ENCODE measurements around the gene CLEC16A.

CLEC16A gene

DNA sequence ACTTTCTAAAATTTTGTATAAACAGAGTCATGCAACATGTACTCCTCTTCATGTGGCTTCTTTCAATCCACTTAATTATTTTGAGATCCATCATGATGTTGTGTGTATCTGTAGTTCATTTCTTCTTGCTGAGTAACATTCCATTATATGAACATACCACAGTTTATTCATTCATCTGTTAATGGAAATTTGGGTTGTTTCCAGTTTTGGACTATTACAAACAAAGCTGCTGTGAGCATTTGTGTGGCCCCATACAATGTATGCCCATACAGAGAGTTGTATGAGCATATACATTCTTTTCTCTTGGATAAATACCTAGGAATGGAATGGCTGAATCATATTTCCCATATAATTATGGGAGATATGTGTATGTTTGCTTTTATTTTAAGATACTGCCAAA lies 85.6 kb downstream of the CLEC16A start:
- Histone ChIP-seq H4K5ac (ENCODE audit: low read length) (no peak overlapping the region), H3K79me1 (ENCODE audit: low read length) (peaks cover 2% of the 10 kb centered on the region)
- no peak for DNase-seq

DNA sequence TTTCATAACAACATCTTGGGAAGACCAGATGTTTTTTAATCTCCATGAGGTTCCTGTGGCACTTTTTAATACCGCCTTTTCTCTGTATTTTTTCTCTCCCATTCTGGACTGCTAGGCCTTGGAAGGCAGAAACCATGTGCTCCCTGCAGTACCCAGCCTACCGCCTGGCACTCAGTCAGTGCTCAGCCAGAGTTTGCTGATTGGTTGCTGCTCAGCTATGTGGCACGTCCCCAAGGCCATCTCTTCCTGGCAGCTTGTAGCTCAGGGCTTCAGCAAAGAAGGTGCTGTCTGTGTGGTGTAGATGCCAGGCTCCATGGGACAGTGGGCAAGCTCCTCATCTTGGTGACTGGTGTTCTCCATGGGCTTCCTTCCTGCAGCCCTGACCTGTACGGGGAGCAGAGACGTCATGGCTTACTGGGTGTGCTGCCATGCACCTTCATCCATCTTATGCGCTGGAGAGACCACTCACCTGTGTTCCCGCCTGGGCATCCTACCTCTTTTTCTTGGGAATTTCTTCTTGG lies 86.7 kb downstream of the CLEC16A start:
- Histone ChIP-seq H3K9ac (ENCODE audit: low read length) (no peak overlapping the region), H3K27me3 (ENCODE audit: insufficient read depth, low read length, poor library complexity) (no peaks in the 10 kb centered on the region), H3K18ac (ENCODE audit: low read length) (no peak overlapping the region), H2BK15ac (replicated peaks; ENCODE audit: low read depth) (no peak overlapping the region), H3K36me3 (ENCODE audit: control insufficient read depth, insufficient read depth, low read length) (no peaks in the 10 kb centered on the region), H3K56ac (ENCODE audit: low read length) (peak overlapping the region; percentile 68), H2BK120ac (ENCODE audit: low read depth, low read length) (no peak overlapping the region), H2AK5ac (ENCODE audit: low read length) (peak overlapping the region; percentile 93), H4K5ac (ENCODE audit: low read length) (no peak overlapping the region), H3K4me1 (ENCODE audit: control insufficient read depth, low read depth, low read length) (peaks cover 19% of the 10 kb centered on the region), H2BK5ac (ENCODE audit: low read length) (peak overlapping the region; percentile 83), H4K8ac (ENCODE audit: low read depth, low read length) (no peak overlapping the region), H3K4me2 (ENCODE audit: low read length) (no peak overlapping the region), H3K79me2 (ENCODE audit: control insufficient read depth, insufficient read depth, low read length) (no peaks in the 10 kb centered on the region), H3K23ac (ENCODE audit: low read length) (no peak overlapping the region), H3K4ac (ENCODE audit: low read depth, low read length) (no peak overlapping the region), H3K79me1 (ENCODE audit: low read length) (peaks cover 3% of the 10 kb centered on the region), H3K27ac (ENCODE audit: low read depth, low read length) (no peak overlapping the region), H3K4me3 (ENCODE audit: low read length) (no peak overlapping the region)
- no peak for DNase-seq
- no CpG with 5 or more reads among the region's 7 CpGs for WGBS (ENCODE audit: extremely low coverage, insufficient coverage, low lambda C conversion rate)

More for the DNA sequence above, 85.6 kb downstream of the CLEC16A start:
- Histone ChIP-seq H4K8ac (ENCODE audit: low read depth, low read length) (no peak overlapping the region), H2AK5ac (ENCODE audit: low read length) (no peak overlapping the region), H3K4me1 (ENCODE audit: control insufficient read depth, low read depth, low read length) (peaks cover 19% of the 10 kb centered on the region), H3K23ac (ENCODE audit: low read length) (no peak overlapping the region), H3K36me3 (ENCODE audit: control insufficient read depth, insufficient read depth, low read length) (no peaks in the 10 kb centered on the region), H3K27ac (ENCODE audit: low read depth, low read length) (no peak overlapping the region), H2BK15ac (replicated peaks; ENCODE audit: low read depth) (no peak overlapping the region), H3K18ac (ENCODE audit: low read length) (no peak overlapping the region), H2BK120ac (ENCODE audit: low read depth, low read length) (no peak overlapping the region), H2BK5ac (ENCODE audit: low read length) (no peak overlapping the region), H3K4ac (ENCODE audit: low read depth, low read length) (no peak overlapping the region), H3K4me3 (ENCODE audit: low read length) (no peak overlapping the region), H3K79me2 (ENCODE audit: control insufficient read depth, insufficient read depth, low read length) (no peaks in the 10 kb centered on the region), H3K9ac (ENCODE audit: low read length) (no peak overlapping the region), H3K27me3 (ENCODE audit: insufficient read depth, low read length, poor library complexity) (no peaks in the 10 kb centered on the region), H3K56ac (ENCODE audit: low read length) (no peak overlapping the region), H3K4me2 (ENCODE audit: low read length) (no peak overlapping the region)

DNA sequence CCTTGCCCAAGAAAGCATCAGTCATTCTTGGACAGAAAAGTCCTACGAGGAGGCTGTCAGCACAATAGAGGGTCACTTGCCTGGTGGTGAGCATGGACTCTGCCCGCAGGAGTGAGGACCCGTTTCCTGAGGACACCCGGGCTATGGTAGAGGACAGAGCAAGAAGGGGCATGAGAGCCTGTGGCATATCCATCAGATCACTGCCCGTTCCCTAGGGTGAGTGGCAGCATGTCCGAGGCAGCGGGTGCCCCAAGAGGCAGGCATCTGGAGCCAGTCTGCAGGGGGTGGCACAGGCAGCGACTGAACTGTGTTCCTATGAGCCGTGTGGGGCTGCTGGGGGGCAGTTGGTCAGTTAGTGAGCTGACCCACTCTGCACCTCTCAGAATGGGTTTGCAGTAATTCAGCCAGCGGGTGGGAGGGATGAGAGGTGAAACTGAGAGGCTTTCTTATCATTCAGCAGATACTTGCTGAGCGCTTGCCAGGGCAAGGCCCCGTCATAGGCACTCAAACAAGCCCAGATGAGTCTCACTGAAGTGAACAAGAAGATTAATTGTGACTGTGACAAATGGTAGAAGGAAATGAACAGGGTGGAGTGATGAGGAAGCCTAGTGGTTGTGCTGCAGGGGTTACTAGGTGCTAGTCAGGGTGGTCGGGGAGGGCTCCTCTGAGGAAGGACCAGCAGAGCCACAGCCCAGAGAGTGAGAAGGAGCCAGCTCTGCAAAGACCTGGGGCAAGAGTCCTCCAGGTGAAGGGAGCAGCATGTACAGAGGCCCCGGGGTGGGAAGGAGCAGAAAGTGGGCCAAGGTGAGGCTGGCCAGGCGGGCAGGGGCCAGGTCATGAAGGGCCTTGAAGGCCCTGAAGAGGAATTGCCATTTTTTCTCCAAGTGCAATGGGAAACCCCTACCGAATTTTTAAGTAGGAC lies 87.9 kb downstream of the CLEC16A start:
- Histone ChIP-seq H3K27ac (ENCODE audit: low read depth, low read length) (peak overlapping the region; percentile 98), H4K8ac (ENCODE audit: low read depth, low read length) (no peak overlapping the region), H3K4me3 (ENCODE audit: low read length) (no peak overlapping the region), H2BK15ac (replicated peaks; ENCODE audit: low read depth) (no peak overlapping the region), H3K36me3 (ENCODE audit: control insufficient read depth, insufficient read depth, low read length) (no peaks in the 10 kb centered on the region), H3K23ac (ENCODE audit: low read length) (peak overlapping the region; percentile 19), H3K56ac (ENCODE audit: low read length) (peak overlapping the region; percentile 85), H3K79me2 (ENCODE audit: control insufficient read depth, insufficient read depth, low read length) (no peaks in the 10 kb centered on the region), H2BK120ac (ENCODE audit: low read depth, low read length) (peak overlapping the region; percentile 74), H2BK5ac (ENCODE audit: low read length) (peak overlapping the region; percentile 100), H3K4ac (ENCODE audit: low read depth, low read length) (peak overlapping the region; percentile 89), H3K4me1 (ENCODE audit: control insufficient read depth, low read depth, low read length) (peaks cover 19% of the 10 kb centered on the region), H3K18ac (ENCODE audit: low read length) (peak overlapping the region; percentile 89), H3K9ac (ENCODE audit: low read length) (peak overlapping the region; percentile 70), H2AK5ac (ENCODE audit: low read length) (peak overlapping the region; percentile 55), H3K79me1 (ENCODE audit: low read length) (peaks cover 3% of the 10 kb centered on the region), H4K5ac (ENCODE audit: low read length) (peak overlapping the region; percentile 10), H3K27me3 (ENCODE audit: insufficient read depth, low read length, poor library complexity) (no peaks in the 10 kb centered on the region), H3K4me2 (ENCODE audit: low read length) (peak overlapping the region; percentile 7)
- WGBS (ENCODE audit: extremely low coverage, insufficient coverage, low lambda C conversion rate), result no CpG with 5 or more reads among the region's 16 CpGs
- DNase-seq, result peak; percentile 81

DNA sequence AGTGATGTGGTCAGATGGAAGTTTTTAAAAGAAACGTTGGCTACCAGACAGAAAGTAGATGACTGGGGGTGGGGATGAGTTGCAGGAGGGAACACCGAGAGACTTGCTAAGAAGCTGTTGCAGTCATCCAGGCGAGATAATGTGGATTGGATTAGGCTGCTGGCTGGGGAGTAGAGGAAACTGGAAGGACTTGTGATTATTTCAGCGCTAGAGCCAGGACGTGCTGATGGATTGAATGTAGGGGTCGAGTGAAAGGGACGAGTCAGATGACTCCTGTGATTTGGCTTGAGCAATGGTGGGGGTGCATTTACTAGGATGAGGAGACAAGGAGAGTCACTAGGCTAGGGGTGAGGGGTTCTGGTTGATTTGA lies 88.5 kb downstream of the CLEC16A start:
- Histone ChIP-seq H3K27me3 (ENCODE audit: insufficient read depth, low read length, poor library complexity) (no peaks in the 10 kb centered on the region), H3K23ac (ENCODE audit: low read length) (peak overlapping the region; percentile 38), H3K18ac (ENCODE audit: low read length) (peak overlapping the region; percentile 89), H3K27ac (ENCODE audit: low read depth, low read length) (peak overlapping the region; percentile 98), H3K56ac (ENCODE audit: low read length) (peak overlapping the region; percentile 88), H4K5ac (ENCODE audit: low read length) (peak overlapping the region; percentile 5), H3K4me2 (ENCODE audit: low read length) (no peak overlapping the region), H2BK120ac (ENCODE audit: low read depth, low read length) (peak overlapping the region; percentile 74), H2BK5ac (ENCODE audit: low read length) (peak overlapping the region; percentile 100), H4K8ac (ENCODE audit: low read depth, low read length) (no peak overlapping the region), H3K36me3 (ENCODE audit: control insufficient read depth, insufficient read depth, low read length) (no peaks in the 10 kb centered on the region), H3K79me1 (ENCODE audit: low read length) (peaks cover 3% of the 10 kb centered on the region), H3K4me3 (ENCODE audit: low read length) (no peak overlapping the region), H2AK5ac (ENCODE audit: low read length) (peak overlapping the region; percentile 97), H3K79me2 (ENCODE audit: control insufficient read depth, insufficient read depth, low read length) (no peaks in the 10 kb centered on the region), H3K4me1 (ENCODE audit: control insufficient read depth, low read depth, low read length) (peaks cover 19% of the 10 kb centered on the region), H3K9ac (ENCODE audit: low read length) (peak overlapping the region; percentile 70), H3K4ac (ENCODE audit: low read depth, low read length) (no peak overlapping the region), H2BK15ac (replicated peaks; ENCODE audit: low read depth) (no peak overlapping the region)
- peak; percentile 99 for DNase-seq
- WGBS (ENCODE audit: extremely low coverage, insufficient coverage, low lambda C conversion rate), result no CpG with 5 or more reads among the region's 7 CpGs

DNA sequence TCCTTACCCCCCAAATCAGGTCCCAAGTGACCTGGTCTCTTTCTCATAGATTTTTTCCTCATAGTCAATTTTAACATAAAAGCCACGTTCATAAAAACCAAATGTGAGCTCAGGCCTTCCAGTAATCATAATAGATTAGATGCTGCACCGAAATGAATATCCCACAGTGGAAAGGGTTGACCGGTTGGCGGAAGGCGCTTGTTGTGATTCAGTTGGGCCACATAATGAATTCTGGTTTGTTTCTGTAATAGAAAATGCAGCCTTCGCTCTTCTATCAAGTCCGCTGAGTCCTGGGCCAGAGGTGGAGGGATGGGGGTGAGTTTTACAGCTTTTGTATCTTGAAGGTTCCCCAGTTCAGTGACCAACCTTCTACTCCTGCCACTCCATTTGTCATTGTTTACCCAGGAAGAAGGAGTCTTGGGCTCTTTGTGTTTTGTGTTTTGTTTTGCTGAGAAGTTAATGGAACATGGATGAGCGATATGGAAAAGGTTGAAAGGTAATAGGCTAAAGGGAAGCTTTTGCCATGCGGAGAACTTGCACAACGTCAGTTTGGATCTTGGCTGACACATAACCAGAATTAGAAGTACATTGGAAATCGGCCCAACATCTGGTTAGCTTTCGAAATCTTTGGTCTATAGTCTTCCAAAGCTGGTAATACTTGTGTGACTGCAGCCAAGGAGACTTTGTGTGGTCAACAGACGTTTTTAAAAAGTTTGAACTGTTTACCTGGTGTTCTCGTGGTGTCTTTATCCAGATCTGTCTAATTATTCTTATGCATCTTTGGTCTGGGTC lies 89.5 kb downstream of the CLEC16A start:
- WGBS (ENCODE audit: extremely low coverage, insufficient coverage, low lambda C conversion rate), result 100% methylated on average over 1 of the region's 14 CpGs
- Histone ChIP-seq H3K79me2 (ENCODE audit: control insufficient read depth, insufficient read depth, low read length) (no peaks in the 10 kb centered on the region), H3K9ac (ENCODE audit: low read length) (peak overlapping the region; percentile 58), H3K79me1 (ENCODE audit: low read length) (peaks cover 3% of the 10 kb centered on the region), H2AK5ac (ENCODE audit: low read length) (peak overlapping the region; percentile 97), H3K18ac (ENCODE audit: low read length) (peak overlapping the region; percentile 65), H3K4me1 (ENCODE audit: control insufficient read depth, low read depth, low read length) (peaks cover 19% of the 10 kb centered on the region), H4K8ac (ENCODE audit: low read depth, low read length) (no peak overlapping the region), H3K27me3 (ENCODE audit: insufficient read depth, low read length, poor library complexity) (no peaks in the 10 kb centered on the region), H3K27ac (ENCODE audit: low read depth, low read length) (peak overlapping the region; percentile 98), H2BK5ac (ENCODE audit: low read length) (peak overlapping the region; percentile 100), H2BK120ac (ENCODE audit: low read depth, low read length) (peak overlapping the region; percentile 7), H3K4ac (ENCODE audit: low read depth, low read length) (peak overlapping the region; percentile 94), H4K5ac (ENCODE audit: low read length) (peak overlapping the region; percentile 47), H3K36me3 (ENCODE audit: control insufficient read depth, insufficient read depth, low read length) (no peaks in the 10 kb centered on the region), H3K4me2 (ENCODE audit: low read length) (no peak overlapping the region), H3K23ac (ENCODE audit: low read length) (peak overlapping the region; percentile 38), H3K4me3 (ENCODE audit: low read length) (no peak overlapping the region), H3K56ac (ENCODE audit: low read length) (peak overlapping the region; percentile 88), H2BK15ac (replicated peaks; ENCODE audit: low read depth) (peak overlapping the region; percentile 5)
- no peak for DNase-seq
